ENCODE measurements around the gene DTD1. TPM values are rescaled to one million over a fixed set of nuclear protein-coding genes. Genes with fewer than 3 reads are reported as not detected.

DTD1 gene
- polyA plus RNA-seq, 1 of the 3 experiments (the other 2 are of a cell fraction) = 81.1 TPM

DNA sequence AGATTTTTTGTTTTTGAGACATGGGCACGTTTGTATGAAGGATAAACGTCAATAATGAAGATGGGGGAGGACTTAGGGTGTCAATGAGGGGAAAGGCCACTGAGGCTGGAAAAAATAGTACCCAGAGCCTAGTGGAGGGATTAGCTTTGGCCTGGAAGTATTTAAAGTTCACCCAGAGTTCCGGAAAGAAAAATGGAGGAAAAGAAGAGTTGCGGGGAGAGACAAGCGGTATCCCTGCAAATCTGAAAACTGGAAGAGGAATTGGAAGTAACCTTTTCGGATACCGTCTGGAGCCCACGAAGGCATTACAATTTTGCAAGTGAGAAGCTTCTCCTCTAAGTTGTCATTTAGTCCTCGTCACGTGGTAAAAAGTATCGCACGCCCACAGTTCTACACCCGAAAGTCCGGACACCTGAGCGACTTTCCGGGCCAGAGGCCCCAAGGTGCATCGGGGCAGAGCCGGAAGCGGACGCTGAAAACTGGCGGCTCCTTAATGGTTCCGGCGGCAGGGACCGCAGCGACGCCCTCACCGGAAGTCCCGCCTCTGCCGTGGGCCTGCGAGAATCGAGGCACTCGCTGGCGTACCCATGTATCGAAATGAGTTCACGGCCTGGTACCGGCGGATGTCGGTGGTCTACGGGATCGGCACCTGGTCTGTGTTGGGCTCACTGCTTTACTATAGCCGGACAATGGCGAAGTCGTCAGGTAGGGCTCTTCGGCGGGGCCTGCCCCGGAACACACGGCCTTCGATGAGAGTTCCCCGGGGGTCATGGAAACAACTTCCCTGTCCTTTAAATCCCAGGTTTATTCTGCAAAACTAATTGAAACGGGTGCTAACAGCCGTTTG lies 20.7 kb upstream of the DTD1 start, which contains the start of gene SMIM26 (continued):
- TF ChIP-seq, protein P1, sequence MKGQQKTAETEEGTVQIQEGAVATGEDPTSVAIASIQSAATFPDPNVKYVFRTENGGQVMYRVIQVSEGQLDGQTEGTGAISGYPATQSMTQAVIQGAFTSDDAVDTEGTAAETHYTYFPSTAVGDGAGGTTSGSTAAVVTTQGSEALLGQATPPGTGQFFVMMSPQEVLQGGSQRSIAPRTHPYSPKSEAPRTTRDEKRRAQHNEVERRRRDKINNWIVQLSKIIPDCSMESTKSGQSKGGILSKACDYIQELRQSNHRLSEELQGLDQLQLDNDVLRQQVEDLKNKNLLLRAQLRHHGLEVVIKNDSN (IDR thresholded peaks at IDR 0.05; ENCODE audit: borderline replicate concordance, low read depth) = peak; percentile 81
- TF ChIP-seq FOXJ3 (CRISPR knock-in tag; IDR thresholded peaks at IDR 0.05) (no peak), SIN3A (IDR thresholded peaks at IDR 0.05; ENCODE audit: borderline replicate concordance, low read depth, low read length) (peak; percentile 38; the same call in 1 of the 2 replicates), GATA2 (CRISPR knock-in tag; IDR thresholded peaks at IDR 0.05) (no peak), CHD2 (IDR thresholded peaks at IDR 0.05; ENCODE audit: low read length, partially characterized antibody) (peak; percentile 76), MXI1 (IDR thresholded peaks at IDR 0.05; ENCODE audit: low read depth, low read length) (peak; percentile 93), TAF1 (IDR thresholded peaks at IDR 0.05; ENCODE audit: borderline replicate concordance, low read depth, low read length) (peak; percentile 77)
- TF ChIP-seq, protein P2, sequence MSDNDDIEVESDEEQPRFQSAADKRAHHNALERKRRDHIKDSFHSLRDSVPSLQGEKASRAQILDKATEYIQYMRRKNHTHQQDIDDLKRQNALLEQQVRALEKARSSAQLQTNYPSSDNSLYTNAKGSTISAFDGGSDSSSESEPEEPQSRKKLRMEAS (IDR thresholded peaks at IDR 0.05; ENCODE audit: low read depth) = peak; percentile 91

DNA sequence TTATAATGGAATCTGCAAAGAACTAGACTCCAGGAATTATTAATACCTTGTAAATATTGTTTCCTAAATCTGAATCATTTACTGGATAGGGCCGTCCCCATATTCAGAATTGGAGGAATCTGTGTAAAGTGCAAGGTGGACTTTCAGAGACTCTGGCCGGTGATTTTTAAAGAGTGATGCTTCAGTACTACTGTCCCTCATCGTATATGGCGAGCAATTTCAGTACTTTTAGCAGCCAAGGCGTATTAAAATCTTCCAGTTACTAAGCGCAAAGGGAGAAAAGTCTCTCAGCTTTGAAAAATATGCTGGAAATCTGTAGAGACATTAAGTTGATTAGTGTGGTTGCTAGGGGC lies 20.1 kb upstream of the DTD1 start:
- ChIA-PET CTCF (no interaction called here), POLR2A (interaction anchor here (1.7 to 1.8 kb wide), 2 partner anchors 60 to 101 kb away, joined by 5 to 6 read pairs; partner anchors contain the start of genes DZANK1, POLR3F and SEC23B)
- TF ChIP-seq TEAD4 (IDR thresholded peaks at IDR 0.05; ENCODE audit: borderline replicate concordance, insufficient read depth) (no peak), RXRA (IDR thresholded peaks at IDR 0.05; ENCODE audit: borderline replicate concordance, low read depth) (no peak), JUND (IDR thresholded peaks at IDR 0.05) (no peak), SIN3A (IDR thresholded peaks at IDR 0.05; ENCODE audit: borderline replicate concordance, low read depth, low read length) (no peak), POLR2AphosphoS5 (IDR thresholded peaks at IDR 0.05; ENCODE audit: low read depth, low read length) (no peak), YY1 (IDR thresholded peaks at IDR 0.05; ENCODE audit: low read depth) (no peak), RAD21 (IDR thresholded peaks at IDR 0.05; ENCODE audit: low read length) (no peak), CHD2 (IDR thresholded peaks at IDR 0.05; ENCODE audit: low read length, partially characterized antibody) (no peak), TCF12 (IDR thresholded peaks at IDR 0.05) (no peak), SMC3 (IDR thresholded peaks at IDR 0.05; ENCODE audit: low read depth, low read length) (no peak), NFIC (IDR thresholded peaks at IDR 0.05; ENCODE audit: borderline replicate concordance) (no peak), ELF1 (IDR thresholded peaks at IDR 0.05) (no peak), FOXM1 (IDR thresholded peaks at IDR 0.05; ENCODE audit: low read depth) (no peak), TAF1 (IDR thresholded peaks at IDR 0.05; ENCODE audit: borderline replicate concordance, low read depth, low read length) (no peak), MXI1 (IDR thresholded peaks at IDR 0.05; ENCODE audit: low read depth, low read length) (no peak), FOSL2 (IDR thresholded peaks at IDR 0.05; ENCODE audit: borderline replicate concordance, low read depth) (no peak)
- TF ChIP-seq, protein P3, sequence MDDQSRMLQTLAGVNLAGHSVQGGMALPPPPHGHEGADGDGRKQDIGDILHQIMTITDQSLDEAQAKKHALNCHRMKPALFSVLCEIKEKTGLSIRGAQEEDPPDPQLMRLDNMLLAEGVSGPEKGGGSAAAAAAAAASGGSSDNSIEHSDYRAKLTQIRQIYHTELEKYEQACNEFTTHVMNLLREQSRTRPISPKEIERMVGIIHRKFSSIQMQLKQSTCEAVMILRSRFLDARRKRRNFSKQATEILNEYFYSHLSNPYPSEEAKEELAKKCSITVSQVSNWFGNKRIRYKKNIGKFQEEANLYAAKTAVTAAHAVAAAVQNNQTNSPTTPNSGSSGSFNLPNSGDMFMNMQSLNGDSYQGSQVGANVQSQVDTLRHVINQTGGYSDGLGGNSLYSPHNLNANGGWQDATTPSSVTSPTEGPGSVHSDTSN (IDR thresholded peaks at IDR 0.05) = no peak
- TF ChIP-seq, protein P4, sequence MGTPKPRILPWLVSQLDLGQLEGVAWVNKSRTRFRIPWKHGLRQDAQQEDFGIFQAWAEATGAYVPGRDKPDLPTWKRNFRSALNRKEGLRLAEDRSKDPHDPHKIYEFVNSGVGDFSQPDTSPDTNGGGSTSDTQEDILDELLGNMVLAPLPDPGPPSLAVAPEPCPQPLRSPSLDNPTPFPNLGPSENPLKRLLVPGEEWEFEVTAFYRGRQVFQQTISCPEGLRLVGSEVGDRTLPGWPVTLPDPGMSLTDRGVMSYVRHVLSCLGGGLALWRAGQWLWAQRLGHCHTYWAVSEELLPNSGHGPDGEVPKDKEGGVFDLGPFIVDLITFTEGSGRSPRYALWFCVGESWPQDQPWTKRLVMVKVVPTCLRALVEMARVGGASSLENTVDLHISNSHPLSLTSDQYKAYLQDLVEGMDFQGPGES (IDR thresholded peaks at IDR 0.05; ENCODE audit: low read depth, low read length) = no peak
- TF ChIP-seq, protein P5, sequence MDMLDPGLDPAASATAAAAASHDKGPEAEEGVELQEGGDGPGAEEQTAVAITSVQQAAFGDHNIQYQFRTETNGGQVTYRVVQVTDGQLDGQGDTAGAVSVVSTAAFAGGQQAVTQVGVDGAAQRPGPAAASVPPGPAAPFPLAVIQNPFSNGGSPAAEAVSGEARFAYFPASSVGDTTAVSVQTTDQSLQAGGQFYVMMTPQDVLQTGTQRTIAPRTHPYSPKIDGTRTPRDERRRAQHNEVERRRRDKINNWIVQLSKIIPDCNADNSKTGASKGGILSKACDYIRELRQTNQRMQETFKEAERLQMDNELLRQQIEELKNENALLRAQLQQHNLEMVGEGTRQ (IDR thresholded peaks at IDR 0.05; ENCODE audit: borderline replicate concordance, low read depth, low read length) = no peak
- TF ChIP-seq, protein P6, sequence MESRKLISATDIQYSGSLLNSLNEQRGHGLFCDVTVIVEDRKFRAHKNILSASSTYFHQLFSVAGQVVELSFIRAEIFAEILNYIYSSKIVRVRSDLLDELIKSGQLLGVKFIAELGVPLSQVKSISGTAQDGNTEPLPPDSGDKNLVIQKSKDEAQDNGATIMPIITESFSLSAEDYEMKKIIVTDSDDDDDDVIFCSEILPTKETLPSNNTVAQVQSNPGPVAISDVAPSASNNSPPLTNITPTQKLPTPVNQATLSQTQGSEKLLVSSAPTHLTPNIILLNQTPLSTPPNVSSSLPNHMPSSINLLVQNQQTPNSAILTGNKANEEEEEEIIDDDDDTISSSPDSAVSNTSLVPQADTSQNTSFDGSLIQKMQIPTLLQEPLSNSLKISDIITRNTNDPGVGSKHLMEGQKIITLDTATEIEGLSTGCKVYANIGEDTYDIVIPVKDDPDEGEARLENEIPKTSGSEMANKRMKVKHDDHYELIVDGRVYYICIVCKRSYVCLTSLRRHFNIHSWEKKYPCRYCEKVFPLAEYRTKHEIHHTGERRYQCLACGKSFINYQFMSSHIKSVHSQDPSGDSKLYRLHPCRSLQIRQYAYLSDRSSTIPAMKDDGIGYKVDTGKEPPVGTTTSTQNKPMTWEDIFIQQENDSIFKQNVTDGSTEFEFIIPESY (IDR thresholded peaks at IDR 0.05; ENCODE audit: borderline replicate concordance, low read depth) = no peak
- Histone ChIP-seq H3K27ac (ENCODE audit: low read depth in 2 of 2, low read length in 1 of 2) (peak overlapping the region; percentile 78 to 85), H3K9ac (peak overlapping the region; percentile 91), H3K36me3 (replicated peaks in 1 of 2; ENCODE audit: control insufficient read depth in 1 of 2, insufficient read depth in 2 of 2, low read length in 1 of 2) (peaks cover 12 to 19% of the 10 kb centered on the region in 2 experiments), H3K27me3 (ENCODE audit: insufficient read depth) (no peaks in the 10 kb centered on the region), H3K9me3 (no peaks in the 10 kb centered on the region), H3F3A (replicated peaks; ENCODE audit: insufficient read depth) (peaks cover 28% of the 10 kb centered on the region), H3K9me2 (no peaks in the 10 kb centered on the region), H3K4me1 (ENCODE audit: control insufficient read depth in 1 of 2, insufficient read depth in 2 of 2, low read depth in 1 of 2, low read length in 1 of 2) (peaks cover 0 to 4% of the 10 kb centered on the region in 2 experiments; a peak in 1 of 4 replicates), H2AFZ (ENCODE audit: low read depth) (peak overlapping the region; percentile 94), H3K79me2 (ENCODE audit: insufficient read depth) (peaks cover 23% of the 10 kb centered on the region), H4K20me1 (ENCODE audit: insufficient read depth) (no peaks in the 10 kb centered on the region), H3K4me2 (peak overlapping the region; percentile 83), H3K4me3 (ENCODE audit: low read depth in 2 of 2, low read length in 1 of 2) (peak overlapping the region; percentile 68 to 93)
- 0% methylated on average over 6 of the region's 6 CpGs for WGBS (ENCODE audit: low lambda C conversion rate)
- DNase-seq = peak; percentile 31
